Ovary (tissue), 3 donors: ENCODE data around the gene COL24A1.

Source experiments
- CTCF ChIP-seq, 3 donors: fragments of 450-650 bp in 2 of 3; fragments of 200-600 bp in 1 of 3; IDR thresholded peaks; one replicate each; pipeline versions ENCODE4 v1.5.1 to v1.8.0; 2016 to 2022; ENCODE audit warnings: antibody characterized with exemption in 3 of 3, mild to moderate bottlenecking in 1 of 3
- EP300 ChIP-seq: sonication (generic); formaldehyde crosslinking; IDR thresholded peaks from one replicate; pipeline ENCODE4 v1.6.1; 2017; ENCODE audit warnings: antibody characterized with exemption
- POLR2A ChIP-seq: fragments of 450-650 bp; IDR thresholded peaks from one replicate; pipeline ENCODE4 v1.6.1; 2017; ENCODE audit warnings: antibody characterized with exemption, mild to moderate bottlenecking, moderate library complexity
- donor health status: DM: no; HTN: no; CAD: no.

- TF ChIP-seq CTCF (IDR thresholded peaks at IDR 0.05) (no peak), EP300 (no peak), POLR2A (no peak)
Measured at GRCh38 chr1:86054396-86054795, 102.2 kb downstream of the COL24A1 start.
